Stimulated activated CD8-positive, alpha-beta memory T cell treated with anti-CD3 and anti-CD28 coated beads, Interleukin-4, amount 100 ng/mL, for 1 hour (primary cell): ENCODE measurements around the gene MAGI1.
"Not testable (repeated sequence)": the region's sequence is repeated elsewhere in the genome, so short reads cannot be mapped to it uniquely, and the experiment has no call there.

ENCODE experiments used
- DNase-seq, 2 donors: peaks; one replicate each; pipeline ENCODE4 v3.0.0-alpha.2; 2020; ENCODE audit warnings: low read depth in 2 of 2, low spot score in 1 of 2

The MAGI1 gene

DNA sequence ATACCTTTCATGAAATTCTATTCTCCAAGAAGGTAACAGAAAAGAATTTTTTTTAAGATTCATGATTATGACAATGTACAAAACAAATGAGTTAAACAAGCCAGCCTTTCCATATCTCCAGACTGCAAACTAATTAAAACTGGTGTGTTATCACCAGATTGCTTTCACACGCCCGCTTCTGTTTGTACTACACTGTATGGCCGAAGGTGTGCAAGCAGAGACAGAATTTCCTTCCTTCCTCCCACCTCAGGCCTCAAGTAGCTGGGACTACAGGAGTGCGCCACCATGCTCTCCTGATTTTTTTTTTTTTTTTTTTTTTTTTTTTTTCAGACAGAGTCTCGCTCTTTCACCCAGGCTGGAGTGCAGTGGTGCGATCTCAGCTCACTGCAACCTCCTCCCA is 400.4 kb downstream of the MAGI1 start:
- DNase-seq = no peak

- no peak for DNase-seq
These were observed 402.4 kb downstream of the MAGI1 start for GRCh38 chr3:65636326-65636725.

DNA sequence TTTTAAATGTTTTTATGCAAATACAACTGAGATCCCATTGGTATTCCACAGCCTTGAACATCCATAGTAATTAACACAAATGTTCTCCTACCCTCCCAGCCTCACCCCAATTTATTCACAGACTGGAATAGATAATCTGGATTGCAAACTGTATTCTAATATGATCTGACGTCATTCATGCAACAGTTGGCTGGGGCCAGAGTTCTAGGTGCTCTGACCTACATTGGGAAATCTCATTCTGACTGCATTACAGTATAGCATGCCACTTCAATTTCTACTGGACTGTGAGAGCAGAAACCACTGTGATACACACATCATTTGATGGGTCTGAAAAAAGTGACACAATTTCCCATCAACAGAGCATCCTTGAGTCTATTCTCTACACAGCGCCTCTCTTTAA is 403.1 kb downstream of the MAGI1 start:
- no peak for DNase-seq

- no peak for DNase-seq
These were observed 405.6 kb downstream of the MAGI1 start for GRCh38 chr3:65633018-65633638.

GRCh38 chr3:65632414-65632813 is 406.3 kb downstream of the MAGI1 start:
- DNase-seq = no peak

DNA sequence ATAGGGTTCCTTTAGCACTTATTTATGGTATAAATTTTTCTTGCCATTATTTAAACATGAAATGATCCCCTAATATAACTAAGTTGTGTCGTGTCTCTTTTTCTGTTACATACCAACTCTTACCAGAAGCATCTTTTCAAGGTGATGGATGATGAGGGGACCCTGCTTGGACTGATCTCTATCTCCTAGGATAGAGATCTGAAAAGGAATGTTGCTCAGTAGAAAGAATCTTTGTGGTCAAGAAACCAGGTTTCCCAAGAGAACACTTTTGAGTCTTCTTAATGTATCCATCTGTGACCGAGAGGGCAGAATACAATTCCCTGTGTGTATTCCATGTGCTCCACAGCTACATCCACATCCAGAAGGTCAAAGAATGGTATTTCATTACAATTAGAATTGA is 409.7 kb downstream of the MAGI1 start:
- DNase-seq = no peak

GRCh38 chr3:65627062-65627461 is 411.7 kb downstream of the MAGI1 start:
- DNase-seq = no peak

- no peak for DNase-seq
These were observed 413.4 kb downstream of the MAGI1 start for GRCh38 chr3:65625305-65625704.

DNA sequence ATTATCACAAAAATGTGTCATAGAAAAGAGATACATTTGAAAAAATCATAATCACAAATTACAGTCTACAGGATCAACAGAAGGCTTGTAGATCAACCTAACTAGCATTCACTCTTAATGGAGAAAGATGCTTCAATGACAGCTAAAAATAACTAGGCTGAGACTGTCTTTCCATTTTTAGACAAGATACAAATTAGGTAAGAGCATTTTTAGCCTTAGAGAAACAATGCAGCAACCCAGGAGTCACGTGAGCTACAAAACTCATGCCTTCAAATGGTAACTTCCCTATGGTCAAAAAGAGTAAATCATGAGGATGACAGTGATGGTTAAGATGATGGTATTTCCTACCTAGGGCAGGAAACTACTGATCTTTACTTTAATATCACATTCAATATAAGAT is 415.4 kb downstream of the MAGI1 start:
- DNase-seq = no peak

- DNase-seq = no peak
These were observed 418.8 kb downstream of the MAGI1 start for GRCh38 chr3:65619888-65620287.

DNA sequence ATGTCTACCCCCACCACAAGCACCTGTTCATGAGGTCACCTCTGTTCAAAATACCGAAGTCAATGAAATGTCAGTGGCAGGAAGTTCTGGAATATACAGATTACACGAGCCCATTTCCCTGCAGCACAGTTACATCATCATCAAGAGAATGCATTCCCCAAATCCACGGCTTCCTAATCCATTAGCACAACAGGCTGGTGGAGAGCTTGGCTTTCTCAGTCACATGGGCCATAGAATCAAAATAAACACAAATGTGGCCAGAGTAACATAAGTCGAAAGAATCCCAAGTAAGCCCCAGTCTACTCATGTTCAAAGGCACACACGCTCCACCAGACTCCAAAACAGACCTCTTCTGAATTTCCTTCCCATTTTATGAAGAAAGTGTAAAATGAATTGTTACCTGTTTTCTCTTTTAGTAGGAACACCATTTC is 419.3 kb downstream of the MAGI1 start:
- DNase-seq = no peak

- no peak for DNase-seq
These were observed 420.1 kb downstream of the MAGI1 start for GRCh38 chr3:65618599-65618998.

- no peak for DNase-seq
These were observed 420.9 kb downstream of the MAGI1 start for GRCh38 chr3:65617787-65618186.

- DNase-seq = no peak
These were observed 421.5 kb downstream of the MAGI1 start for GRCh38 chr3:65617209-65617608.

GRCh38 chr3:65616563-65616962 is 422.2 kb downstream of the MAGI1 start:
- no peak for DNase-seq

- no peak for DNase-seq
These were observed 423.4 kb downstream of the MAGI1 start for GRCh38 chr3:65615329-65615728.

- no peak for DNase-seq
These were observed 424.1 kb downstream of the MAGI1 start for GRCh38 chr3:65614585-65614984.

GRCh38 chr3:65607965-65608460 is 430.7 kb downstream of the MAGI1 start:
- DNase-seq = not testable (repeated sequence)

- no peak for DNase-seq
These were observed 431.6 kb downstream of the MAGI1 start for GRCh38 chr3:65607101-65607500.

GRCh38 chr3:65605876-65606432 is 432.8 kb downstream of the MAGI1 start:
- DNase-seq = no peak

GRCh38 chr3:65604863-65605526 is 433.7 kb downstream of the MAGI1 start:
- no peak for DNase-seq

GRCh38 chr3:65603631-65604030 is 435.1 kb downstream of the MAGI1 start:
- no peak for DNase-seq

GRCh38 chr3:65600888-65601287 is 437.8 kb downstream of the MAGI1 start:
- no peak for DNase-seq
